ENCODE measurements around the gene ELF3.

Gene ELF3

DNA sequence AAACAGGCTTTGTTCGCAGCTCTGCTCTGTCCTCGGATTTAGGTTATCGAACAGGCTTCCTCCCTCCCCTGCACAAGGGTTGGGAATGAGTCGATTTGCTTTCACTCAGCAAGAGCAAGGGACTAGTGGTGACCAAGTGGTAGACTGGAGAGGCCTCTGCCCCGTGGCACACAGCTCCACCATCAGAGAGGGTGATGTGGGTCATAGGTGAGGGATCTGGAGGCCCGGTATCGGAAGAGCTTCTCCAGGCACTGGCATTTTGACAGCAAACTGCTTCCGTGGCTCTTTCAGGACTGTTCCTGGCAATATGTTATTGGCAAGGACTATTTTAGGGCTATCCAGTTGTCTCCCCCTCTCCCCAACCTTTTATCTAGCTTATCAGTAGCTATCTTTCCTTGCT lies 3.1 kb upstream of the ELF3 start:
- in situ Hi-C loops (cut with MboI; ENCODE audit: low sequenced_read_pairs) = loop anchor here (25.0 kb wide), 1 partner anchor 105 kb away; the partner anchor contains the start of gene GPR37L1

DNA sequence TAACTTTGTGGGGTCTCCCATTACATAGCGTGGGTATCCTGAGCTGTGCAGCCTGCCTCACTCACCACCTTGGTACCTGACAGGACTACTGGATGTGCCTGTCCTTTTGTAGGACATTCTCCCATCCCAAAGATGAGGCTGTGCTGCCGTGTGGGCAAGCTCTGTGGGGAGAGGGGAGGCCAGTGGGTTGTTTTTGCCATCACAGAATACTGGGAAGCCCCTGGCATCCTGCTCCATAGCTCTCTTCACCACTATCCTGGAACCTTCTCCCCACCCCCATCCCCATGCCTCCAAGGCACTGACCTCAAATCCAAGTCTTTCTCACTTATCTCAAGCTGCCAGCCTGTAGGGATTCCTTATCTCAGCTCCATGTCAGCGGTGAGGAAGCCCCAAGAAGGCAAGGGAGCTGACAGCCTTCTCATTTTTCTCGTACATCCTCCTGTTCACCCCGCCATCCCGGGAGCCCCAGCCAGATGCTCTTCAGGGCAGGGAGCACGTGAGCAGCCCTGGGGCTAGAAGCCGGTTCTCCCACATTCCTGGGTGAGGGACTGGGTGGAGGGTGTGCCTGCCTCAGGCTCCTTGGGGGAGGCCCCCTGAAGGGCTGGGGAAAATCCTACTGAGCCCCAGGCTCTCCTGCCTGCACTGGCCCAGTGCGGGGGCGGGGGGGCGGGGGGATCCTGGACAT lies 2.4 kb upstream of the ELF3 start:
- in situ Hi-C loops (cut with MboI; ENCODE audit: low sequenced_read_pairs) = loop anchor here (25.0 kb wide), 1 partner anchor 104 kb away; the partner anchor contains the start of gene GPR37L1

DNA sequence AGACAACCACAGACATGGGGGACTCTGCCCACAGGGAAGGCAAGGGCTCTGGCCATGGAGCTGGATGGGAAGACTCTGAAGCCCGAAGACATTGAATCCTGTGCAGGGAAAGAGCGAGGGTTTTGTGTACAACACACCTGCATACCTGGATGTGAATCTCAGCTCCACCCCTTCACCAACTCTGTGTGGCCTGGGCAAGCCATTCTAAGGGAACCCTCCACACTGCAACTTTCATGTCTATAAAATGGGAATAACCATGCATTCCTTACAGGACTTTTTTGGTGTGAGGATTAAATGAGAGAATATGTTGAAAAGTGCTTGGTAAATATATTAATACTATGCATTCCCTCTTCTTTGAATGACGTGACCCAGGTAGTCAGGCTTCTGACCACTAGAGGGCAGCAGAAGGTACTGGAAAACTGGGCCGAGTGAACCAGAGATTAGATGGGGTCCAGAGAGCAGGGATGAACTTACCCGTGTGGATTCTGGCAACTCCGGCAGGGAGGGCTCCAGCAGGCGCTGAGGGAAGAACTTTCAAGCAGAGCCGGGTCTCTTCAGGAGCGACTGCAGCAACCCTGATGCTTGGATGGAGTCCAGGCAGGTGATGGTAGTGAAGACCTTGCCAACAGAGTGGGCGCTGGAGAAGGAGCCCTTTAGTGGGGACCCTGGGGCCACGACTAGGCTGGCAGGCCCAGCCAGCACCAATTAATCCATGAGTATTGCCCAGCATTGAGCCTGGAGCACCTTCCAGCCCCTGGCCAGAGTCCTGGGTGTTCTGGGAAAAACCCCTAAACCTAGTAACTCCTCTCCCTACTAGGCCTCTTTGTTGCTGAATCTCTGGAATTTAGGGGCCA lies 834 bp upstream of the ELF3 start:
- in situ Hi-C loops (cut with MboI; ENCODE audit: low sequenced_read_pairs) = loop anchor here (25.0 kb wide), 1 partner anchor 103 kb away; the partner anchor contains the start of gene GPR37L1

DNA sequence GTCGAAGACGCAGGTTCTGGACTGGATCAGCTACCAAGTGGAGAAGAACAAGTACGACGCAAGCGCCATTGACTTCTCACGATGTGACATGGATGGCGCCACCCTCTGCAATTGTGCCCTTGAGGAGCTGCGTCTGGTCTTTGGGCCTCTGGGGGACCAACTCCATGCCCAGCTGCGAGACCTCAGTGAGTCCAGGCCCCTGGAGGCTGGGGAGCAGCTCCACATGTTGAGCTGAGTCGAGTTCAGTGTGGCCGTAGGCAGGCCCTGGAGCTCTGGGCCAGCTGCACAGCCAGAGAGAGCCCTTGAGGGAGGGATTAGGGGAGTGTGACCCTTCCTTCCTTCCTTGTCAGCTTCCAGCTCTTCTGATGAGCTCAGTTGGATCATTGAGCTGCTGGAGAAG lies 1.6 kb downstream of the ELF3 start:
- in situ Hi-C loops (cut with MboI; ENCODE audit: low sequenced_read_pairs) = loop anchor here (25.0 kb wide), 1 partner anchor 100 kb away; the partner anchor contains the start of gene GPR37L1

DNA sequence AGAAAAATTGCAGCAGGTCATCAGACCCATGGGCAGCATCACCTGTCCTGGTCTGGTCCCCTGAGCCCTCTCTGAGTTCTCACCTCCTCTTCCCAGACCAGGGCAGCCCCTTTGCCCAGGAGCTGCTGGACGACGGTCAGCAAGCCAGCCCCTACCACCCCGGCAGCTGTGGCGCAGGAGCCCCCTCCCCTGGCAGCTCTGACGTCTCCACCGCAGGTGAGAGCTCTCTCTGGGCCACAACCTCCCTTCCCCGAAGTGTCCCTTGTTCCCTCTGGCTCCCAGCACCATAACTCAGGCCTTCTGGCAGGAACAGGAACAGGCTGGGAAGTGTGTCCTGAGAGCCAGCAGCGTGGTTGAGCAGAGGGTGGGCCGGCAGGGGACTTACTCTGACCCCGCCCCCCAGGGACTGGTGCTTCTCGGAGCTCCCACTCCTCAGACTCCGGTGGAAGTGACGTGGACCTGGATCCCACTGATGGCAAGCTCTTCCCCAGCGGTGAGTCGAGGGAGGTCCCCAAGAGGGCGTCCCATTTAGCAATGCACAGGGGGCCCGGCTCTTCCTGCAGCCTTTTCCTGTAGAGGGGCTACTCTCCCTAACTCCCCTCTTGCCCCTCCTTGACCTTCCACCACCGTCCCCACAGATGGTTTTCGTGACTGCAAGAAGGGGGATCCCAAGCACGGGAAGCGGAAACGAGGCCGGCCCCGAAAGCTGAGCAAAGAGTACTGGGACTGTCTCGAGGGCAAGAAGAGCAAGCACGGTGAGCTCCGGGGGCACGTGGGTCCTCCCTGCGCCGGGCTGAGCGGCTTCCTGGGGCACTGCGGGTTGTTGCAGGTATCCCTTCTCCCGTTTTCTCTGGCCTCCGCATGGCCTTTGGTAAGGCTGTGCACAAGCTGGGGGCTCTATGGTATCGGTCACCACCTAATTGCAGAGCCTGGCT lies 2.4 kb downstream of the ELF3 start:
- in situ Hi-C loops (cut with MboI; ENCODE audit: low sequenced_read_pairs) = loop anchor here (25.0 kb wide), 1 partner anchor 99 kb away; the partner anchor contains the start of gene GPR37L1

DNA sequence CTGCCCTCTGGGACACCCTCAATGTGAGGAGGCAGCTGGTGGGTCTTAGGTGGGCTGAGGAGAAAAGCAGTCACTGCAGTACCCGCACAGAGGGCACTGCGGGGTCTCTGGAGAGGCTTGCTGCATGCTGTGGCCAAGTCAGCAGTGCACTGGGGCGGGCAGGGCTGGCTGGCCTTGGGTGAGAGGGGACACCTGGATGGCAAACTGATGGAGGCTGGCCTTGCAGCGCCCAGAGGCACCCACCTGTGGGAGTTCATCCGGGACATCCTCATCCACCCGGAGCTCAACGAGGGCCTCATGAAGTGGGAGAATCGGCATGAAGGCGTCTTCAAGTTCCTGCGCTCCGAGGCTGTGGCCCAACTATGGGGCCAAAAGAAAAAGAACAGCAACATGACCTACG lies 3.2 kb downstream of the ELF3 start:
- in situ Hi-C loops (cut with MboI; ENCODE audit: low sequenced_read_pairs) = loop anchor here (25.0 kb wide), 1 partner anchor 99 kb away; the partner anchor contains the start of gene GPR37L1

DNA sequence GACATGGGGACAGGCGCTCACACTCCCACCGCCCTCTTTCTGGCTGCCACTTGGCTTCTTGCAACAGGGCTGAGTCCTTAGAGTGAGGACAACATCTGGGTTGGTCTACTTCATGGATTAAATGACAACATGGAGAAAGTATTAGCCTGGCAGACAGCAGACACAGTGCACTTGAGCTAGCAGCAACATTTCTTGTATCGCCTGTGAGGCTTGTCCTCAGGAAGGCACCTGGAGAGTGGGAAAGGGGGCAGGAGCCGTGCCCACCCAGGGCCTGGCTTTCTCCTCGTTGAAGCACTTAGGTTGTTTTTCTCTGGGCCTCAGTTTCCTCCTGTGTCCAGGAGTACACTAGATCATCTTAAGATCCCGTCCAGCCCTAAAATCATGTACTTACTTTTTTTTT lies 3.7 kb downstream of the ELF3 start:
- in situ Hi-C loops (cut with MboI; ENCODE audit: low sequenced_read_pairs) = loop anchor here (25.0 kb wide), 1 partner anchor 98 kb away; the partner anchor contains the start of gene GPR37L1

DNA sequence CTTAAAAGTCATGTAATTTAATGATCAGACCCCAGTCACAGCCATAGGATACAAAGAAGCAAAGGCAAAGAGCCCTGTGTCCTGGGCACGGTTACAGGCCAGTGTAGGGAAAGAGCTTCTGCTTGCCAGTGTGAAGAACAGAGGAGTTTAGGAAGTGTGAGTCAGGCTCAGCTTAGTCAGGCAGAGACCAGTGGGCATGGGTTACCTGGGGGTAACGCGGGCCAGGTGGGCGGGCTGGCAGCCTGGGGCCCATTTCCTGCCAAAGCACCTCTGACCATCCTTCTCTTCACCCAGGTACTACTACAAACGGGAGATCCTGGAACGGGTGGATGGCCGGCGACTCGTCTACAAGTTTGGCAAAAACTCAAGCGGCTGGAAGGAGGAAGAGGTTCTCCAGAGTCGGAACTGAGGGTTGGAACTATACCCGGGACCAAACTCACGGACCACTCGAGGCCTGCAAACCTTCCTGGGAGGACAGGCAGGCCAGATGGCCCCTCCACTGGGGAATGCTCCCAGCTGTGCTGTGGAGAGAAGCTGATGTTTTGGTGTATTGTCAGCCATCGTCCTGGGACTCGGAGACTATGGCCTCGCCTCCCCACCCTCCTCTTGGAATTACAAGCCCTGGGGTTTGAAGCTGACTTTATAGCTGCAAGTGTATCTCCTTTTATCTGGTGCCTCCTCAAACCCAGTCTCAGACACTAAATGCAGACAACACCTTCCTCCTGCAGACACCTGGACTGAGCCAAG lies 4.7 kb downstream of the ELF3 start:
- in situ Hi-C loops (cut with MboI; ENCODE audit: low sequenced_read_pairs) = loop anchor here (25.0 kb wide), 1 partner anchor 97 kb away; the partner anchor contains the start of gene GPR37L1

DNA sequence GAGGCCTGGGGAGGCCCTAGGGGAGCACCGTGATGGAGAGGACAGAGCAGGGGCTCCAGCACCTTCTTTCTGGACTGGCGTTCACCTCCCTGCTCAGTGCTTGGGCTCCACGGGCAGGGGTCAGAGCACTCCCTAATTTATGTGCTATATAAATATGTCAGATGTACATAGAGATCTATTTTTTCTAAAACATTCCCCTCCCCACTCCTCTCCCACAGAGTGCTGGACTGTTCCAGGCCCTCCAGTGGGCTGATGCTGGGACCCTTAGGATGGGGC lies 5.2 kb downstream of the ELF3 start:
- in situ Hi-C loops (cut with MboI; ENCODE audit: low sequenced_read_pairs) = loop anchor here (25.0 kb wide), 1 partner anchor 97 kb away; the partner anchor contains the start of gene GPR37L1

DNA sequence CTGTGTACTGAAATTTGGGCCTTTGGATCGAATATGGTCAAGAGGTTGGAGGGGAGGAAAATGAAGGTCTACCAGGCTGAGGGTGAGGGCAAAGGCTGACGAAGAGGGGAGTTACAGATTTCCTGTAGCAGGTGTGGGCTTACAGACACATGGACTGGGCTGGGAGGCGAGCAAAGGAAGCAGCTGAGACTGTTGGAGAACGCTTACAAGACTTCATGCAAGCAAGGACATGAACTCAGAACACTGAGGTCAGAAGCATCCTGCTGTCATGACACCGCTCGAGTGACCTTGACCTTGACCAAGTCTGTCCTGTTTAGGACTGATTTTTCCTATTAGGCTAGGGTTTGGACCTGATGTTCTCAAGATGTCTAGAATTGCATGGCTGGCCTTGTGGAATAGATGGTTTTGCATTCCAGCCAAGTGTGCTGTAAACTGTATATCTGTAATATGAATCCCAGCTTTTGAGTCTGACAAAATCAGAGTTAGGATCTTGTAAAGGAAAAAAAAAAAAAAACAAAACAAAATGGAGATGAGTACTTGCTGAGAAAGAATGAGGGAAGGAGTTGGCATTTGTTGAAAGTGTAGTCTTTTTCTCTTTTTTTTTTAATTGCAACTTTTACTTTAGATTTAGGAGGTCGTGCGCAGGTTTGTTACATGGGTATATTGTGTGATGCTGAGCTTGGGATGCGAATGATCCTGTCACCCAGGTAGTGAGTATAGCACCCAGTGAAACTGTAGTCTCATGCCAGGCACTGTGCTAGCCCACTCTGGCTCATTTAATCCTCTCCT lies 5.8 kb downstream of the ELF3 start:
- in situ Hi-C loops (cut with MboI; ENCODE audit: low sequenced_read_pairs) = loop anchor here (25.0 kb wide), 1 partner anchor 96 kb away; the partner anchor contains the start of gene GPR37L1

DNA sequence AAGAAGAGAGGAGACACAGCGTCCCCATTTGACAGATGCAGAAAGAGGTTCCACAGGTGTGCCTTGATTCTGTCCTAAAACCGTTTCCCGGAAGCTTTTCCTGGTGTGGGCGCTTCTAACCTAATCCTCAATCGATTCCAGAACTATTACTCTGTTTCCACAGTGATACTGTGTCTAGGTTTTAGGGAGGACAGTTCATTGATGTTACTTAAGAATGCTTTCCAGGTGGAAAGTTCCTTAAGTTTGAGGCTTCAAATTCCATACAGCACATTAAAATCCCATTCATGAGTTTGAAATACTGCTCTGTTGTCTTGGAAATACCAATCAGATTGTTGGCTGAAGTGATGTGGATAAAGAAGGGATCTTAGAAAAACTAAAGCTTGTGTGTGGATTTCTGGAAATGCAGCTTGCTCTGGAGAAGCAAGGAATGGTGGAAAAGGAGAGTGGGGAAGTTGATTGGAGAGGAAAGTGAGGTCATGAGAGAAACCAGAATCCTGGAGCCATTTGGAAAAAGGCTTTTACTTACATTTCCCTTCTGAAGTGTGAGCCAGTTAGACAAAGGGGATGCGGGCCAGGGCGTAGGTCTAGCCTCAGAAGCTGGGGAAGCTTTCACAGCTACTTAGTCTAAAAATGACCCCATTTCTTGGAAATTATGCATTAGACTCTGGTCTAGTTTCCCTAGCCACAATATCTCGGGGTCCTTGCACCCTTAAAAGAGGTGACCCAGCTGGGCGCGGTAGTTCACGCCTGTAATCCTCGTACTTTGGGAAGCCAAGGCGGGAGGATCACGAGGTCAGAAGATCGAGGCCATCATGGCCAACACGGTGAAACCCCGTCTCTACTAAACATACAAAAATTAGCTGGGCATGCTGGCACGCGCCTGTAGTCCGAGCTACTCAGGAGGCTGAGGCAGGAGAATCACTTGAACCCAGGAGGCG lies 6.7 kb downstream of the ELF3 start:
- in situ Hi-C loops (cut with MboI; ENCODE audit: low sequenced_read_pairs) = loop anchor here (25.0 kb wide), 1 partner anchor 95 kb away; the partner anchor contains the start of gene GPR37L1

DNA sequence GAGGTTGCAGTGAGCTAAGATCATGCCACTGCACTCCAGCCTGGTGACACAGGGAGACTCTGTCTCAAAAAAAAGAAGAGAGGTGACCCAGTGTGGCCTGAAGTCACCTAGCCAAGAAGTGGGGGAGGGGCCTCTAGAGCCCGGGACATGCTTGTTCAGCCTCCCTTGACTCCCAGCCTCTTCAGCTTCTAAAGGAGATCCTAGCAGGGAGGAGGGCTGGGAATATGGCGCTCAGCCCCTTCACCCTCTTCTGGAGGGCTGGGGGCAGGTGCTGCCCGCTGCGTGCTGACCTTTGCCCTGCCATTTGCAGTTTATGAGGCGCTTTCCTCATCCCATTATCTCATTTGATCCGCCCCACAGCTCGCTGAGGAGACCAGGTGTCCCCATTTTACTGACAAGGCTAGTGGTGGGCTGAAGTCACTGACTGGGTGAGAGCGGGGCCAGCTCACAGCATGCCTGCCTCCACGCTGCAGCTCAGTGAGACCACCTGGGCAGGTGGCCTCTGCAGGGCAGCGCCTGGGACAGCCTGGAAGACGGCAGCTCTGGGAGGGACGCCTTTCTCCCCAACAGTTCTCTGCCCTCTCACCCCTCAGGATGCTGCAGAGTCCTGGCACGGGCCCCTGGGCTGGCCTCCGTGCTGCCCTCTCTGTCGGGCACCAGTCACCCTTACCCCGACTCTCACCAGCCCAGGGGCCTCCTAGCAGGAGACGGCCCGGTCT lies 7.5 kb downstream of the ELF3 start:
- in situ Hi-C loops (cut with MboI; ENCODE audit: low sequenced_read_pairs) = loop anchor here (25.0 kb wide), 1 partner anchor 94 kb away; the partner anchor contains the start of gene GPR37L1

DNA sequence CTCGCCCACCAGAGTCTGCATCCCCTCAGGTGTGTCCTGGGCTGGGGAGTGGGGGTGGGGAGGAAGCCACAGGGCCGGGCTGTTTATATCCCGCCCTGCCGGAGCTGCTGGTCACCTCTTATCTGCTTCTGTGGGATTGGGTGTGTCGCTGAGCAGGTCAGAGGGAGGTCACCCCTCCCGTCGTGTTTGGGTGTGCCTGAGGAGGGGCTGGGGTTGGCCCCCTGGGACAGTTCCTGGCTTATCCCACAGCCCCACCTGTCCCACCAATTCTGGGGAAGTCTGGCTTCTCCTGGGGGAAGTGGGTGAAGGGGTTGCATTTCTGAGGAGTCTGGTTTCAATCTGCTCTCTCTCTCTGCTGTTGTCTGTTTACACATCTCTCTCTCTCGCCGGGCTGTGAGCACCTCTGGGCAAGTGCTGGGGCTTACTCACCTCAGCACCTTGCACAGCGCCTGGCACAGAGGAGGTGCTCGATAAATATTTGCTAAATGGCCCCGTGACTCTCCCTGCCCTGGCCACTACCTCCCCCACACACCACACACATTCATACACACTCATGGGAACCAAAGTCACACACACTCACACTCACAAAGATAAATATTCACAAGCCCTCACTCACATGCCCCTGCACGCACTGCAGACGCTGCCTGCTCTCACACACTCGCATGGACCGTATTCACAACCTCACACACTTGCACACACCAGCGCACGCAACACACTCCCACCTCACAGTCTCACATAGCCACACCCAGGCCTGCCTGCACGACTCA lies 8.3 kb downstream of the ELF3 start:
- in situ Hi-C loops (cut with MboI; ENCODE audit: low sequenced_read_pairs) = loop anchor here (25.0 kb wide), 1 partner anchor 94 kb away; the partner anchor contains the start of gene GPR37L1

DNA sequence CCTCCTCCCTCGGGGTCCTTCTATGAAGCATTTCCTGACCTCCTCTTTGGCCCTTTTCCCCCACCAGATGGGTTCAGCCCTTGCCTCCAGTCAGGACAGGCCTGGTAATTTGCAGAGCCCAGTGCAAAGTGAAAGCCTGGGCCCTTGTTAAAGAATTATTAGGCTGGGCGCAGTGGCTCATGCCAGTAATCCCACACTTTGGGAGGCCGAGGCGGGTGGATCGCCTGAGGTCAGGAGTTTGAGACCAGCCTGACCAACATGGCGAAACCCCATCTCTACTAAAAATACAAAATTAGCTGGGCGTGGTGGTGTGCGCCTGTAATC lies 8.8 kb downstream of the ELF3 start:
- in situ Hi-C loops (cut with MboI; ENCODE audit: low sequenced_read_pairs) = loop anchor here (25.0 kb wide), 1 partner anchor 93 kb away; the partner anchor contains the start of gene GPR37L1

DNA sequence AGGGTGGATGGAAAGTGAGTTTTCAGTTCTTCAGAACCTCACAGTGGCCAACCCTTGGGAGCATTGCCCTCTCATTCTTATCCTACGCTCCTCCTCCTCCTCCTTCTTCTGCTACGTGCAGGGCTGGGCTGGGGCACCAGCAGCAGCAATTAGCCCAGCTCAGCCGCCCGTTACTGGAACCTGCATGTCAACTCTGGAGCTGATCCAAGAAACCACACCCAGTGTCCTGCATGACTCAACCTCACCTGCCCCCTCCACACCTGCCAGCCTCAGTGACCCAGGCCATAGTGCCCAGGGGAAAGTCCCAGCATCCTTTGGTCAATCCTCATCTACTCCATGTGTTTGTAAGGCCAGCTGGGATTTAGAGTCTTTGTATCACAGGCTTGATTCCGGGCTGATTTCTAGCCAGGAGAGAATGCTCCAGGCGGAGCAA lies 12.6 kb downstream of the ELF3 start:
- in situ Hi-C loops (cut with MboI; ENCODE audit: low sequenced_read_pairs) = loop anchor here (25.0 kb wide), 1 partner anchor 89 kb away; the partner anchor contains the start of gene GPR37L1

DNA sequence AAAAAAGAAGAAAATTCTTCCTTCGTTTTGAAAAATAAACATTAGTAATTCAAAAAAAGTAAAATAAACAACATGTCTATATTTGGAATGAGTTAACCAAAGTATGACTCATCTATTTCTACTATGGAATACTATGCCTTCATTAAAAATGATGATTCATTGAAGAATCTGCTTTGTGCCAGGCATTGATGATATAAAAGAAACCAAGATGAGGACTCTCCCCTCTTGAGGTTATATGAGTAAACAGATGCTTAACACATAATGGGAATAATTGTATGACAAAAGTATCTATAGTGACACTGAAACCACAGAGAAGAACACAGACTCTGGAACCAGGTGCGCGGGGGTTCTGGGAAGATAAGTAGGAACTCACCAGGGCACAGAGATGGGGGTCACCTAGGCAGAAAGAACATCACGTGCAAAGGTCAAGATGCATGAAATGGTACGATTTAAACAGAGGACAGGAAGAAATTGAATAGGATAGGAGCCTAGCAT lies 18.8 kb downstream of the ELF3 start:
- in situ Hi-C loops (cut with MboI; ENCODE audit: low sequenced_read_pairs) = no loop called here

All from hTERT RPE-1 (cell line).